Vagina (tissue), 2 donors: ENCODE results near the gene CPA2. TPM values are rescaled to one million over a fixed set of nuclear protein-coding genes. Genes with fewer than 3 reads are reported as not detected.
"Not testable (repeated sequence)": the region's sequence is repeated elsewhere in the genome, so short reads cannot be mapped to it uniquely, and the experiment has no call there.

Experiments used
- DNase-seq, 2 donors: peaks; one replicate each; pipeline ENCODE4 v3.0.0-alpha.2; 2017; ENCODE audit errors: extremely low spot score in 2 of 2
- H3K27ac ChIP-seq: fragments of 200-600 bp; sonication (generic); one replicate; pipeline ENCODE4 v1.5.1; 2019
- H3K27me3 ChIP-seq: fragments of 200-600 bp; sonication (generic); one replicate; pipeline ENCODE4 v1.5.1; 2019
- H3K36me3 ChIP-seq, 2 donors: fragments of 200-600 bp; sonication (generic); one replicate each; pipeline ENCODE4 v1.5.1; 2017 to 2019
- H3K4me1 ChIP-seq: fragments of 200-600 bp; sonication (generic); one replicate; pipeline ENCODE4 v1.5.1; 2019
- H3K4me3 ChIP-seq, 2 donors: fragments of 200-600 bp; sonication (generic); 1 replicate in 1 of 2; 2 replicates in 1 of 2; pipeline ENCODE4 v1.5.1; 2016 to 2019
- H3K9me3 ChIP-seq: fragments of 200-600 bp; sonication (generic); one replicate; pipeline ENCODE4 v1.5.1; 2019
- POLR2A ChIP-seq, 2 donors: fragments of 450-650 bp; IDR thresholded peaks; one replicate each; pipeline ENCODE4 v1.6.1; 2017; ENCODE audit warnings: antibody characterized with exemption in 2 of 2, mild to moderate bottlenecking in 2 of 2, moderate library complexity in 2 of 2
- POLR2AphosphoS5 ChIP-seq, 2 donors: sonication (generic); formaldehyde crosslinking; IDR thresholded peaks; one replicate each; pipeline ENCODE4 v1.9.0; 2017; ENCODE audit warnings: antibody characterized with exemption in 2 of 2, mild to moderate bottlenecking in 2 of 2, low read depth in 1 of 2; ENCODE audit not compliant: insufficient read depth in 1 of 2
- intact Hi-C: fragments of 100-400 bp; cut with DNase I; formaldehyde crosslinking; loops from one replicate; pipeline ENCODE4 v1.15.1; 2023
- total RNA-seq: library from RNA; depleted of rRNA; stranded (reverse); fragments of >200 nt; gene quantifications from one replicate; pipeline ENCODE4 v1.2.3, GENCODE V29; 2016
- TF ChIP-seq, protein P1 (sequence below), 3 experiments: fragments of 450-650 bp in 2 of 3; fragments of 200-600 bp in 1 of 3; sonication (generic) in 1 of 3; IDR thresholded peaks; one replicate each; pipeline ENCODE4 v1.5.1; 2017 to 2019; ENCODE audit warnings: antibody characterized with exemption in 3 of 3, mild to moderate bottlenecking in 2 of 3, moderate library complexity in 2 of 3

Gene CPA2
- total RNA-seq, 1 donor from 2014 or later: not detected

DNA sequence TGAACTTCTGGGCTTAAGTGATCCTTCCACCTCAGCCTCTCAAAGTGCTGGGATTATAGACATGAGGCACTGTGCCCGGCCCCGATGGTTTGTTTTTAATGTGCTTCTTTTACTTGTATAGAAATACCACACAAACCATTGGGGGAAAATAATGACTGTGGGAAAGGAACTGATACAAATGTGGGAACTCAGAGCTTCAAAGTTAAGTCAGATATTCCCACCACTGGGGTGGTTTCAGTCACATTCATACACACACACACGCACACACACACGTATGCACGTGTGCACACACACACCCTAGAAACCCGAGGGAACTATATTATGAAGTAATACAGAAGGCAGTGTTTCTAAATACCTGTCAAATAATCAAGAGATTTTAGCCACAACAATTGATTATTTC lies 43.3 kb downstream of the CPA2 start:
- Histone ChIP-seq H3K9me3 (no peaks in the 10 kb centered on the region), H3K27ac (no peak overlapping the region), H3K4me1 (no peaks in the 10 kb centered on the region), H3K27me3 (no peaks in the 10 kb centered on the region), H3K36me3 (no peaks in the 10 kb centered on the region), H3K4me3 (no peak overlapping the region)
- intact Hi-C loops: no loop called here
- no peak for DNase-seq
- TF ChIP-seq POLR2AphosphoS5 (IDR thresholded peaks at IDR 0.05; ENCODE audit: insufficient read depth in 1 of 2, low read depth in 1 of 2) (no peak), POLR2A (IDR thresholded peaks at IDR 0.05) (no peak)
- TF ChIP-seq, protein P1, sequence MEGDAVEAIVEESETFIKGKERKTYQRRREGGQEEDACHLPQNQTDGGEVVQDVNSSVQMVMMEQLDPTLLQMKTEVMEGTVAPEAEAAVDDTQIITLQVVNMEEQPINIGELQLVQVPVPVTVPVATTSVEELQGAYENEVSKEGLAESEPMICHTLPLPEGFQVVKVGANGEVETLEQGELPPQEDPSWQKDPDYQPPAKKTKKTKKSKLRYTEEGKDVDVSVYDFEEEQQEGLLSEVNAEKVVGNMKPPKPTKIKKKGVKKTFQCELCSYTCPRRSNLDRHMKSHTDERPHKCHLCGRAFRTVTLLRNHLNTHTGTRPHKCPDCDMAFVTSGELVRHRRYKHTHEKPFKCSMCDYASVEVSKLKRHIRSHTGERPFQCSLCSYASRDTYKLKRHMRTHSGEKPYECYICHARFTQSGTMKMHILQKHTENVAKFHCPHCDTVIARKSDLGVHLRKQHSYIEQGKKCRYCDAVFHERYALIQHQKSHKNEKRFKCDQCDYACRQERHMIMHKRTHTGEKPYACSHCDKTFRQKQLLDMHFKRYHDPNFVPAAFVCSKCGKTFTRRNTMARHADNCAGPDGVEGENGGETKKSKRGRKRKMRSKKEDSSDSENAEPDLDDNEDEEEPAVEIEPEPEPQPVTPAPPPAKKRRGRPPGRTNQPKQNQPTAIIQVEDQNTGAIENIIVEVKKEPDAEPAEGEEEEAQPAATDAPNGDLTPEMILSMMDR (IDR thresholded peaks at IDR 0.05): no peak

DNA sequence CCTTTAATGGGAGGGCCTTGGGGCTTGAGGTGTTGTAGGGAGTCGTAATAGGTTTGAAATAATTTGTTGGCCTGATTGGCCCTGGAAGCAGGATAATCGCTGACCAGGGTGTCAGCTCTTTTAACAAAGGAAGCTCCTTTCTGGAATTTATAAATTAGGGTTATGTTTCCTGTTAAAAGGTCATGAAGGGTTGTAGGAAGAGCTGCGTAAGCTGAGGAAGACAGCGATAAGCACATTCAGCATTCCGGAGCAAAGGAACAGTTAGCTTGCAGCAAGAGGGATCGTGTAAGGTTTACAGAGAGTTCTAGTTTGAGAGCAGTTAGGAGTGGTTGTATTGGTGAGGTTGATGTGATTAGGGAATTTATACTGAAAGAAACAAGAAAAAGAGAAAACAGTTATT lies 47.6 kb downstream of the CPA2 start:
- H3K27me3 ChIP-seq: no peaks in the 10 kb centered on the region
- H3K4me1 ChIP-seq: no peaks in the 10 kb centered on the region
- TF ChIP-seq POLR2A (IDR thresholded peaks at IDR 0.05) (no peak), POLR2AphosphoS5 (IDR thresholded peaks at IDR 0.05; ENCODE audit: insufficient read depth in 1 of 2, low read depth in 1 of 2) (no peak)
- TF ChIP-seq, protein P1 (IDR thresholded peaks at IDR 0.05): no peak
- H3K36me3 ChIP-seq: no peaks in the 10 kb centered on the region
- intact Hi-C loops: no loop called here
- no peaks in the 10 kb centered on the region for H3K9me3 ChIP-seq
- no peak overlapping the region for H3K4me3 ChIP-seq
- H3K27ac ChIP-seq: no peak overlapping the region
- no peak for DNase-seq

DNA sequence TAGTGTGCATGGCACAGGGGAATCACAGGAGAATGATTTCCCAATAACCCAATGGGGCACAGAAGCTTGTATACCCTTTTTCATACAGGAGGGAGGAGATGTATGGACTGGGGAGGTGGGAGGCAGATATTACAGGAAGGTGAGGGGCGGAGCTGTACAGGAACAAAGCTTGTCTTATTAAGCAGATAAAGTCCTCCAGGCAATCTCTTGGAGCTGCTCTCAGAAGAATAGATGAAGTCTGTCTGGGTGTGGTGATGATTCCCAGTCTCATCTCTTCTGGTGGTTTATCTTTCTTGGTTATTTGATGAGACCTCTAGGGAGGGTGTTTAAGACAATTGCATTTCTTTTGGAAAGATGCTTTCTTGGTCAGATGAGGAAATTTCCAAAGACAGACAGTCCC lies 52.9 kb downstream of the CPA2 start:
- intact Hi-C loops: no loop called here
- no peak for DNase-seq
- Histone ChIP-seq H3K27ac (no peak overlapping the region), H3K9me3 (no peaks in the 10 kb centered on the region), H3K4me1 (no peaks in the 10 kb centered on the region), H3K4me3 (no peak overlapping the region), H3K36me3 (no peaks in the 10 kb centered on the region), H3K27me3 (no peaks in the 10 kb centered on the region)
- TF ChIP-seq POLR2AphosphoS5 (IDR thresholded peaks at IDR 0.05; ENCODE audit: insufficient read depth in 1 of 2, low read depth in 1 of 2) (no peak), POLR2A (IDR thresholded peaks at IDR 0.05) (no peak)
- TF ChIP-seq, protein P1 (IDR thresholded peaks at IDR 0.05): no peak

DNA sequence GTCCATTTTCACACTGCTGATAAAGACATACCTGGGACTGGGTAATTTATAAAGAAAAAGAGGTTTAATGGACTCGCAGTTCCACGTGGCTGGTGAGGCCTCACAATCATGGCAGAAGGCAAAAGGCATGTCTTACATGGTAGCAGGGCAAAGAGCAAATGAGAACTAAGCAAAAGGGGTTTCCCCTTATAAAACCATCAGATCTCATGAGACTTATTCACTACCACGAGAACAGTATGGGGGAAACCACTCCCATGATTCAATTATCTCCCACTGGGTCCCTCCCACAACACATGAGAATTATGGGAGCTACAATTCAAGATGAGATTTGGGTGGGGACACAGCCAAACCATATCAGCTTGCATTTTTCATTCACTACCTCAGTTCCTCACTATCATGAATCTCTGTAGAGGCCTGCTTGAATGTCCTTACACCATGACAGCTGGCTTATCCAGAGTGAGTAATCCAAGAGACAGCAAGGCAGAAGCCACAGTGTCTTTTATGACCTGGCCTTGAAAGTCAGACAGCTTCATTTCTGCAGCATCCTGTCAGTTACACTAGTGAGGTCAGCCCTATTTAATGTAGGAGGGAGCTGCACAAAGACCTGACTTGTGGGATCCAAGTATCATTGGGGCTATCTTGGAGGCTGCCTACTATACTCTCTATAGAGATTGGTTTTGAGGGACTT lies 55.0 kb downstream of the CPA2 start:
- H3K36me3 ChIP-seq, intact Hi-C loops, H3K4me1 ChIP-seq, H3K4me3 ChIP-seq, DNase-seq, H3K9me3 ChIP-seq, H3K27me3 ChIP-seq, H3K27ac ChIP-seq: not testable (repeated sequence)

DNA sequence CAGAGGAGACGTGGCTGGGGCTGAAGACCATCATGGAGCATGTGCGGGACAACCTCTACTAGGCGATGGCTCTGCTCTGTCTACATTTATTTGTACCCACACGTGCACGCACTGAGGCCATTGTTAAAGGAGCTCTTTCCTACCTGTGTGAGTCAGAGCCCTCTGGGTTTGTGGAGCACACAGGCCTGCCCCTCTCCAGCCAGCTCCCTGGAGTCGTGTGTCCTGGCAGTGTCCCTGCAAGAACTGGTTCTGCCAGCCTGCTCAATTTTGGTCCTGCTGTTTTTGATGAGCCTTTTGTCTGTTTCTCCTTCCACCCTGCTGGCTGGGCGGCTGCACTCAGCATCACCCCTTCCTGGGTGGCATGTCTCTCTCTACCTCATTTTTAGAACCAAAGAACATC lies 56.0 kb downstream of the CPA2 start:
- no peak overlapping the region for H3K4me3 ChIP-seq
- no peak for DNase-seq

More for the DNA sequence above, 56.0 kb downstream of the CPA2 start:
- TF ChIP-seq POLR2A (IDR thresholded peaks at IDR 0.05) (no peak), POLR2AphosphoS5 (IDR thresholded peaks at IDR 0.05; ENCODE audit: insufficient read depth in 1 of 2, low read depth in 1 of 2) (no peak)
- TF ChIP-seq, protein P1 (IDR thresholded peaks at IDR 0.05): no peak
- no peak overlapping the region for H3K27ac ChIP-seq
- H3K4me1 ChIP-seq: no peaks in the 10 kb centered on the region
- intact Hi-C loops: no loop called here
- no peaks in the 10 kb centered on the region for H3K36me3 ChIP-seq
- no peaks in the 10 kb centered on the region for H3K27me3 ChIP-seq
- H3K9me3 ChIP-seq: no peaks in the 10 kb centered on the region
